H9 (cell line): Measurements from ENCODE around the gene HNRNPH2. TPM values are rescaled to one million over a fixed set of nuclear protein-coding genes. Genes with fewer than 3 reads are reported as not detected.

Experiments
- DNase-seq: peaks from one replicate; pipeline ENCODE4 v3.0.0-alpha.2; 2017
- H2AFZ ChIP-seq: one replicate; pipeline ENCODE4 v1.6.1; 2013; ENCODE audit warnings: mild to moderate bottlenecking, low read length, control low read depth, moderate library complexity
- H2AK5ac ChIP-seq: 2 replicates; pipeline ENCODE4 v1.6.1; 2013; ENCODE audit warnings: low read length, control low read depth, mixed read lengths; ENCODE audit not compliant: insufficient read length
- H2BK120ac ChIP-seq: one replicate; pipeline ENCODE4 v1.6.1; 2013; ENCODE audit warnings: low read depth, mild to moderate bottlenecking, low read length, control low read depth, inconsistent platforms; ENCODE audit not compliant: poor library complexity, severe bottlenecking
- H2BK12ac ChIP-seq: 2 replicates; pipeline ENCODE4 v1.6.1; 2013; ENCODE audit warnings: low read length, control low read depth, mixed read lengths, low read depth; ENCODE audit not compliant: insufficient read length
- H2BK15ac ChIP-seq: 2 replicates; pipeline ENCODE4 v1.6.1; 2013; ENCODE audit warnings: low read depth, low read length, control low read depth
- H2BK20ac ChIP-seq: one replicate; pipeline ENCODE4 v1.6.1; 2013; ENCODE audit warnings: low read depth, mild to moderate bottlenecking, low read length, control low read depth, inconsistent platforms; ENCODE audit not compliant: poor library complexity, severe bottlenecking
- H2BK5ac ChIP-seq: 2 replicates; pipeline ENCODE4 v1.6.1; 2013; ENCODE audit warnings: low read length, control low read depth, mixed read lengths; ENCODE audit not compliant: insufficient read length
- H3K14ac ChIP-seq: 2 replicates; pipeline ENCODE4 v1.6.1; 2013; ENCODE audit warnings: low read length, control low read depth; ENCODE audit not compliant: insufficient read depth
- H3K18ac ChIP-seq: 2 replicates; pipeline ENCODE4 v1.6.1; 2013; ENCODE audit warnings: low read depth, mild to moderate bottlenecking, mixed read lengths, low read length, control low read depth; ENCODE audit not compliant: insufficient read length
- H3K23ac ChIP-seq: 2 replicates; pipeline ENCODE4 v1.6.1; 2013; ENCODE audit warnings: low read length, control low read depth, mixed read lengths, low read depth; ENCODE audit not compliant: insufficient read length
- H3K23me2 ChIP-seq: 2 replicates; pipeline ENCODE4 v1.6.1; 2013; ENCODE audit warnings: low read depth, mild to moderate bottlenecking, mixed read lengths, low read length, control low read depth; ENCODE audit not compliant: insufficient read length, poor library complexity, severe bottlenecking
- H3K27ac ChIP-seq: 2 replicates; pipeline ENCODE4 v1.5.1; 2013; ENCODE audit warnings: low read length, control low read depth, mixed read lengths, low read depth; ENCODE audit not compliant: insufficient read length
- H3K27me3 ChIP-seq: 2 replicates; pipeline ENCODE4 v1.6.1; 2013; ENCODE audit warnings: low read length, control low read depth, inconsistent platforms; ENCODE audit not compliant: insufficient read depth
- H3K4ac ChIP-seq: 2 replicates; pipeline ENCODE4 v1.6.1; 2013; ENCODE audit warnings: low read depth, mild to moderate bottlenecking, control low read depth, inconsistent platforms, low read length, moderate library complexity
- H3K4me1 ChIP-seq: 2 replicates; pipeline ENCODE4 v1.6.1; 2013; ENCODE audit warnings: low read length, control low read depth, inconsistent platforms; ENCODE audit not compliant: insufficient read depth
- H3K4me2 ChIP-seq: 2 replicates; pipeline ENCODE4 v1.6.1; 2013; ENCODE audit warnings: low read length, control low read depth, mixed read lengths; ENCODE audit not compliant: insufficient read length, insufficient read depth
- H3K56ac ChIP-seq: 2 replicates; pipeline ENCODE4 v1.6.1; 2013; ENCODE audit warnings: low read depth, mild to moderate bottlenecking, mixed read lengths, low read length, control low read depth; ENCODE audit not compliant: insufficient read length
- H3K79me1 ChIP-seq: 2 replicates; pipeline ENCODE4 v1.6.1; 2013; ENCODE audit warnings: low read depth, mild to moderate bottlenecking, moderate library complexity, low read length, control low read depth, inconsistent platforms; ENCODE audit not compliant: insufficient read depth, poor library complexity, severe bottlenecking
- H3K79me2 ChIP-seq: 2 replicates; pipeline ENCODE4 v1.6.1; 2013; ENCODE audit warnings: low read length, control low read depth, inconsistent platforms; ENCODE audit not compliant: insufficient read depth
- H3K9ac ChIP-seq: 2 replicates; pipeline ENCODE4 v1.6.1; 2013; ENCODE audit warnings: low read length, control low read depth, mixed read lengths; ENCODE audit not compliant: insufficient read length; ENCODE audit errors: extremely low read depth
- H3K9me3 ChIP-seq: one replicate; pipeline ENCODE4 v1.6.1; 2013; ENCODE audit warnings: low read depth, low read length, inconsistent platforms; ENCODE audit not compliant: control insufficient read depth
- H3T11ph ChIP-seq: one replicate; pipeline ENCODE4 v1.6.1; 2013; ENCODE audit warnings: mild to moderate bottlenecking, low read length, control low read depth, inconsistent platforms
- H4K20me1 ChIP-seq: one replicate; pipeline ENCODE4 v1.6.1; 2013; ENCODE audit not compliant: control insufficient read depth, insufficient read length, insufficient read depth
- H4K5ac ChIP-seq: 2 replicates; pipeline ENCODE4 v1.6.1; 2013; ENCODE audit warnings: low read depth, mild to moderate bottlenecking, mixed read lengths, low read length, control low read depth; ENCODE audit not compliant: insufficient read length
- H4K8ac ChIP-seq: replicated peaks from 2 replicates; pipeline ENCODE4 v1.6.1; 2013; ENCODE audit warnings: low read length, control low read depth, mixed read lengths, low read depth; ENCODE audit not compliant: insufficient read length
- H4K91ac ChIP-seq: 2 replicates; pipeline ENCODE4 v1.6.1; 2013; ENCODE audit warnings: low read depth, mild to moderate bottlenecking, moderate library complexity, mixed read lengths, low read length, control low read depth; ENCODE audit not compliant: insufficient read length
- H3K27ac Mint-ChIP-seq, 3 experiments: 2 replicates in 2 of 3; 3 replicates in 1 of 3; pipeline ENCODE4 v1.8.0; 2020 to 2021; ENCODE audit warnings: mixed read lengths in 3 of 3, mild to moderate bottlenecking in 1 of 3, moderate library complexity in 1 of 3
- H3K27me3 Mint-ChIP-seq: 2 replicates; pipeline ENCODE4 v1.8.0; 2021; ENCODE audit warnings: low read depth, mild to moderate bottlenecking, moderate library complexity, mixed read lengths
- H3K36me3 Mint-ChIP-seq, 3 experiments: 2 replicates in 2 of 3; 3 replicates in 1 of 3; pipeline ENCODE4 v1.8.0; 2020 to 2021; ENCODE audit warnings: low read depth in 3 of 3, mixed read lengths in 3 of 3; ENCODE audit not compliant: insufficient read depth in 1 of 3
- H3K4me1 Mint-ChIP-seq, 2 experiments: 2 replicates each; pipeline ENCODE4 v1.8.0; 2020; ENCODE audit warnings: mixed read lengths in 2 of 2
- H3K4me3 Mint-ChIP-seq, 2 experiments: 2 replicates in 1 of 2; 3 replicates in 1 of 2; pipeline ENCODE4 v1.8.0; 2020 to 2021; ENCODE audit warnings: mild to moderate bottlenecking in 2 of 2, mixed read lengths in 2 of 2, moderate library complexity in 1 of 2
- H3K9me3 Mint-ChIP-seq, 2 experiments: 2 replicates in 1 of 2; 3 replicates in 1 of 2; pipeline ENCODE4 v1.8.0; 2020; ENCODE audit warnings: mild to moderate bottlenecking in 2 of 2, mixed read lengths in 2 of 2, moderate library complexity in 1 of 2
- WGBS: extraction: QIAGEN DNeasy Blood & Tissue Kit; methylation state at CpG from one replicate; pipeline ENCODE4 v1.1.7; 2013; ENCODE audit warnings: missing lambda C conversion rate, low lambda C conversion rate, mixed read lengths; ENCODE audit not compliant: insufficient read length; ENCODE audit errors: extremely low coverage; 5-methylcytosine and 5-hydroxymethylcytosine counted together
- total RNA-seq: library from RNA; stranded (reverse); gene quantifications from 2 replicates; pipeline ENCODE4 v1.2.1, GENCODE V29; 2021
- TF ChIP-seq, protein P1 (sequence below): fragments of 200-600 bp; sonication (generic); conservative IDR thresholded peaks from 3 replicates; pipeline ENCODE4 v1.8.0; 2021; ENCODE audit warnings: antibody characterized with exemption, mild to moderate bottlenecking

HNRNPH2 gene
- total RNA-seq, 1 experiment from 2014 or later, result 60.2 TPM

DNA sequence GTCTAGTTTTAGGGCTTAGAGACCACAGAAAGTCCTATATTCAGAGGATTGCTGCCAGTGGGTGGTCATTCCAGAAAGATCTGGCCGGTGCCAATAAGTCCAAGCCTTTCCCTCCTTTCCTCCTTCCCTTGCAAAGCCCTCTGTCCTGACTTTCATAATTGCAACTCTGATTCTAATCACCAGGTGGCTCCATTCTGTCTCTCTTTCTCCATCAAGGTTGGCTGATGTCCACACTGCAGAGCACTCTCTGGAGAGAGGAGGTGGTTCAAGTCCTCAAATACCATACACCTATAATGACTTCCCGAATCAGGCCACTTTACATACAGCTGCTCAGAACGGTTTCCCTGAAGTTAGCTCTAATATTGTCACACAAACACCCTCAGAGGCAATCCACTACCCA is 54.9 kb downstream of the HNRNPH2 start:
- Histone ChIP-seq H2BK15ac (no peak overlapping the region), H3K9me3 (peaks cover 17% of the 10 kb centered on the region), H3K27ac (no peak overlapping the region), H3K18ac (no peak overlapping the region), H3K23ac (no peak overlapping the region), H3K23me2 (no peaks in the 10 kb centered on the region), H2BK5ac (no peak overlapping the region), H2BK120ac (no peak overlapping the region), H3K56ac (no peak overlapping the region), H2BK12ac (no peak overlapping the region), H4K91ac (no peak overlapping the region), H3K9ac (no peak overlapping the region), H4K20me1 (no peaks in the 10 kb centered on the region), H3K79me2 (no peaks in the 10 kb centered on the region; the same call in 1 of the 2 replicates), H3K4me2 (no peak overlapping the region), H3K4ac (no peak overlapping the region), H3K14ac (no peak overlapping the region), H4K8ac (no peak overlapping the region), H2AK5ac (no peak overlapping the region), H4K5ac (no peak overlapping the region), H3K79me1 (no peaks in the 10 kb centered on the region), H3K27me3 (no peaks in the 10 kb centered on the region), H3T11ph (no peak overlapping the region), H3K4me1 (no peaks in the 10 kb centered on the region), H2BK20ac (no peak overlapping the region), H2AFZ (no peak overlapping the region)
- TF ChIP-seq, protein P1, sequence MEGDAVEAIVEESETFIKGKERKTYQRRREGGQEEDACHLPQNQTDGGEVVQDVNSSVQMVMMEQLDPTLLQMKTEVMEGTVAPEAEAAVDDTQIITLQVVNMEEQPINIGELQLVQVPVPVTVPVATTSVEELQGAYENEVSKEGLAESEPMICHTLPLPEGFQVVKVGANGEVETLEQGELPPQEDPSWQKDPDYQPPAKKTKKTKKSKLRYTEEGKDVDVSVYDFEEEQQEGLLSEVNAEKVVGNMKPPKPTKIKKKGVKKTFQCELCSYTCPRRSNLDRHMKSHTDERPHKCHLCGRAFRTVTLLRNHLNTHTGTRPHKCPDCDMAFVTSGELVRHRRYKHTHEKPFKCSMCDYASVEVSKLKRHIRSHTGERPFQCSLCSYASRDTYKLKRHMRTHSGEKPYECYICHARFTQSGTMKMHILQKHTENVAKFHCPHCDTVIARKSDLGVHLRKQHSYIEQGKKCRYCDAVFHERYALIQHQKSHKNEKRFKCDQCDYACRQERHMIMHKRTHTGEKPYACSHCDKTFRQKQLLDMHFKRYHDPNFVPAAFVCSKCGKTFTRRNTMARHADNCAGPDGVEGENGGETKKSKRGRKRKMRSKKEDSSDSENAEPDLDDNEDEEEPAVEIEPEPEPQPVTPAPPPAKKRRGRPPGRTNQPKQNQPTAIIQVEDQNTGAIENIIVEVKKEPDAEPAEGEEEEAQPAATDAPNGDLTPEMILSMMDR, result peak; percentile 42; the same call in 2 of the 3 replicates
- no peaks in the 10 kb centered on the region for H3K27me3 Mint-ChIP-seq
- H3K9me3 Mint-ChIP-seq, result peaks cover 37 to 52% of the 10 kb centered on the region in 2 experiments
- peak overlapping the region in 1 of 3 experiments; percentile 71; a peak in 1 of 7 replicates for H3K27ac Mint-ChIP-seq
- H3K36me3 Mint-ChIP-seq, result peaks cover 0 to 12% (median 7%) of the 10 kb centered on the region in 3 experiments; a peak in 5 of 7 replicates
- peak; percentile 28 for DNase-seq
- H3K4me3 Mint-ChIP-seq, result no peak overlapping the region
- no CpG with 5 or more reads among the region's 3 CpGs for WGBS
- H3K4me1 Mint-ChIP-seq, result no peaks in the 10 kb centered on the region

Other genes with a start within 250 kb of the HNRNPH2 start
- 0.04 TPM in 2 replicates for gene DRP2, start 188.4 kb upstream of the HNRNPH2 start, total RNA-seq
- gene TAF7L, start 116.9 kb upstream of the HNRNPH2 start, total RNA-seq, result not detected in 2 replicates
- gene TIMM8A, start 59.5 kb upstream of the HNRNPH2 start, total RNA-seq, result 38.9 and 40.2 TPM in 2 replicates
- gene BTK, start 22.0 kb upstream of the HNRNPH2 start, total RNA-seq, result 0.09 and 0.35 TPM in 2 replicates
- gene RPL36A, start 17.2 kb upstream of the HNRNPH2 start, total RNA-seq, result 411 and 428 TPM in 2 replicates
- gene GLA, start 297 bp upstream of the HNRNPH2 start, total RNA-seq, result 40.3 and 41.9 TPM in 2 replicates
- 17.0 and 17.3 TPM in 2 replicates for gene ARMCX4, start 77.2 kb downstream of the HNRNPH2 start, total RNA-seq
- 20.2 and 22.4 TPM in 2 replicates for gene ARMCX1, start 142.3 kb downstream of the HNRNPH2 start, total RNA-seq
- 47.8 and 48.6 TPM in 2 replicates for gene ARMCX6, start 209.8 kb downstream of the HNRNPH2 start, total RNA-seq
- 18.5 and 19.4 TPM in 2 replicates for gene ARMCX3, start 214.9 kb downstream of the HNRNPH2 start, total RNA-seq